ENCODE results near the gene TRAPPC4.
"Not testable (repeated sequence)": the region's sequence is repeated elsewhere in the genome, so short reads cannot be mapped to it uniquely, and the experiment has no call there.

Gene TRAPPC4

GRCh38 chr11:119018074-119018938 is at the start of gene TRAPPC4, which contains the start of gene RPS25:
Gene TRAPPC4 (plus strand): TSS chr11:119018766. CDS start chr11:119018796, 30 bp downstream.
Gene RPS25 (minus strand): TSS chr11:119018343. CDS start chr11:119018284, 59 bp downstream.
- peak; percentile 83 to 95 (median 90) for DNase-seq

GRCh38 chr11:118969508-118969907 is 49.1 kb upstream of the TRAPPC4 start:
- not testable (repeated sequence) for DNase-seq

- no peak for DNase-seq
Measured at GRCh38 chr11:118971646-118972045, 46.9 kb upstream of the TRAPPC4 start, which contains the start of gene FOXR1. Gene FOXR1 (plus strand): TSS chr11:118971761. CDS start chr11:118971932, 171 bp downstream.

- DNase-seq, result no peak
Measured at GRCh38 chr11:118973985-118974384, 44.6 kb upstream of the TRAPPC4 start.

GRCh38 chr11:118975771-118976709 is 42.5 kb upstream of the TRAPPC4 start:
- no peak for DNase-seq

- DNase-seq, result no peak
Measured at GRCh38 chr11:118979434-118979833, 39.1 kb upstream of the TRAPPC4 start.

GRCh38 chr11:118980191-118980881 is 38.2 kb upstream of the TRAPPC4 start:
- DNase-seq, result no peak

GRCh38 chr11:118984337-118984736 is 34.2 kb upstream of the TRAPPC4 start:
- DNase-seq, result not testable (repeated sequence)

- DNase-seq, result no peak
Measured at GRCh38 chr11:118984825-118985224, 33.7 kb upstream of the TRAPPC4 start.

- DNase-seq, result no peak
Measured at GRCh38 chr11:118988280-118988679, 30.3 kb upstream of the TRAPPC4 start.

GRCh38 chr11:118991486-118992038 is 27.0 kb upstream of the TRAPPC4 start:
- DNase-seq, result not testable (repeated sequence)

- no peak for DNase-seq
Measured at GRCh38 chr11:118996926-118997626, 21.5 kb upstream of the TRAPPC4 start.

GRCh38 chr11:118997627-118998387 is 20.8 kb upstream of the TRAPPC4 start, which contains the start of gene CENATAC:
Gene CENATAC (plus strand): TSS chr11:118998138. CDS start chr11:118998198, 60 bp downstream.
- DNase-seq, result peak; percentile 79 to 96 (median 89)

GRCh38 chr11:118998388-118998717 is 20.2 kb upstream of the TRAPPC4 start:
- no peak for DNase-seq

- no peak for DNase-seq
Measured at GRCh38 chr11:118998822-118999221, 19.7 kb upstream of the TRAPPC4 start.

- no peak for DNase-seq
Measured at GRCh38 chr11:119000906-119001305, 17.7 kb upstream of the TRAPPC4 start.

- no peak for DNase-seq
Measured at GRCh38 chr11:119006656-119007055, 11.9 kb upstream of the TRAPPC4 start.

GRCh38 chr11:119011476-119012053 is 7.0 kb upstream of the TRAPPC4 start:
- DNase-seq, result no peak

- DNase-seq, result no peak
Measured at GRCh38 chr11:119012629-119013170, 5.9 kb upstream of the TRAPPC4 start.
